H7 (cell line): ENCODE results near the gene SULT2A1. TPM values are rescaled to one million over a fixed set of nuclear protein-coding genes. Genes with fewer than 3 reads are reported as not detected.

ENCODE experiments used
- DNase-seq: peaks from one replicate; pipeline ENCODE4 v3.0.0; 2012
- H3K27me3 ChIP-seq: 2 replicates; pipeline ENCODE4 v1.6.0; 2011; ENCODE audit warnings: mild to moderate bottlenecking, low read length; ENCODE audit not compliant: control insufficient read depth, insufficient read depth
- H3K36me3 ChIP-seq: replicated peaks from 2 replicates; pipeline ENCODE4 v1.5.1; 2011; ENCODE audit warnings: low read length; ENCODE audit not compliant: control insufficient read depth, insufficient read depth
- H3K4me3 ChIP-seq: 2 replicates; pipeline ENCODE4 v1.5.1; 2011; ENCODE audit warnings: low read depth, mild to moderate bottlenecking, control low read depth, low read length, moderate library complexity; ENCODE audit not compliant: insufficient read depth
- total RNA-seq: library from RNA; depleted of rRNA; stranded (reverse); fragments of >200 nt; shearing (Covaris generic); gene quantifications from 2 replicates; pipeline ENCODE4 v1.2.3, GENCODE V29; 2014; rRNA removed

SULT2A1 gene
- total RNA-seq, 1 experiment from 2014 or later = not detected

DNA sequence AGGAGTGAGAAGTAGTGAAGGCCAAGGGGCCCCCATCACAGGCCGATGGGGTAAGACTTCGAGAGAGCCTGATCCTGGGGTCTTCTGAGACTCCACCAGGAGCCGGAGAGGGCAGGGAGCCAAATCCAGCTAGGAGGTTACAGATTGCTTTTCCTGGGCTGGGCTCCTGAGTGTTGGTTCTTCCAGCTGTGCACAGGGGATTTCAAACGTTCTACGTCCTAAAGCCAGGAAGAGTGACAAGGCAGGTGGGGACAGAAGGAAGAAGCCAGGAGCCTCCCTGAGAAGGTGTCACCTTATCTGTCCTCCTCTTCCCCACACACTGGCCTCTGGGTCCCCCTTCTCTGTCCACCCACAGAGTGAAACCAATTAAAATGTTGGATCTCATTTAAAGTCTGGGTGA, 43.2 kb downstream of the SULT2A1 start:
- Histone ChIP-seq H3K27me3 (no peaks in the 10 kb centered on the region), H3K4me3 (no peak overlapping the region), H3K36me3 (no peaks in the 10 kb centered on the region)
- DNase-seq = no peak

DNA sequence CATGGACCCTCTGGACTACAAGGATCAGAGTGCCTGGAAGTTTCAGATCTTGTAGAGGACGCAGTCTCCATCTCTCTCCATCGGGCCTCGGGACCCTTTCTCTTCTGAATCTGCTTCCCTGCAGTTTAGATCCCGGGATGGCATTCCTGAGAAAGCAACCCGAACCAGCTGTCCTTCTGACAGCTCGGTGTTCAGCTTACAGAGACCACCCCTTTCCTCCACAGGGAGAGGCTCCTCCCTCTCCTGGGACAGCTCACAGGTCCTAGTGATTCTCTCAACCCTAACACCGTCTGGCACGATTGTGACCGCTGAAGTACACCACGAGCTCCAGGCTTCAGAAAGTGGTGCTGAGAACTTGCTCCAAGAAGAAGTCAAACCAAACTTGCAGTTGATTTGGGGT, 46.2 kb downstream of the SULT2A1 start:
- no peak overlapping the region for H3K4me3 ChIP-seq
- no peaks in the 10 kb centered on the region for H3K27me3 ChIP-seq
- DNase-seq = peak; percentile 82
- no peaks in the 10 kb centered on the region for H3K36me3 ChIP-seq

DNA sequence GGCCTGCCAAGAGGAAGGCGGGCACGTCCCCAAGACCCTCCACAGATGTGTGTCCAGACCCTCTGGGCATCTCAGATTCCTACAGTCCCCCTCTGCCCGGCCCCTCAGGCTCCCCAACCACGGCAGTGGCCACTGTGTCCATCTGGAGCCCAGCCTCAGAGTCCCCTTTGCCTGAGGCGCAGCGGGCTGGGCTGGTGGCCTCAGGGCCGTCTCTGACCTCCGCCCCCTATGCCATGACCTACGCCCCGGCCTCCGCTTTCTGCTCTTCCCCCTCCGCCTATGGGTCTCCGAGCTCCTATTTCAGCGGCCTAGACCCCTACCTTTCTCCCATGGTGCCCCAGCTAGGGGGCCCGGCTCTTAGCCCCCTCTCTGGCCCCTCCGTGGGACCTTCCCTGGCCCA, 46.7 kb downstream of the SULT2A1 start:
- H3K27me3 ChIP-seq = no peaks in the 10 kb centered on the region
- DNase-seq = no peak
- no peaks in the 10 kb centered on the region for H3K36me3 ChIP-seq
- H3K4me3 ChIP-seq = no peak overlapping the region

DNA sequence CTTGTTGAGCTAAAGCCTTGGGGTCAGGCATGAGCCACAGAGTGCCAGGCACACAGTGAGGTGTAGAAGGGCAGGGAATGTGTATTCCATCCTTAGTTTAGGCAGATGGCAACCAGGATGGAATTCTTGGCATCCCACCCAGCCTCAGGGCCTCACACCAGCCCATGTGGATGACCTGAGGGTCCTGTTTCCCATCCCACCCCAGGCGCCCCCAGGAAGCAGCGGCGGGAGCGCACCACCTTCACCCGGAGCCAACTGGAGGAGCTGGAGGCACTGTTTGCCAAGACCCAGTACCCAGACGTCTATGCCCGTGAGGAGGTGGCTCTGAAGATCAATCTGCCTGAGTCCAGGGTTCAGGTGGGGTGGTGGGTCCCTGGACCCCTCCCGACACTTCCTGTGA, 50.1 kb downstream of the SULT2A1 start:
- H3K36me3 ChIP-seq = no peaks in the 10 kb centered on the region
- H3K27me3 ChIP-seq = no peaks in the 10 kb centered on the region
- no peak for DNase-seq
- no peak overlapping the region for H3K4me3 ChIP-seq

DNA sequence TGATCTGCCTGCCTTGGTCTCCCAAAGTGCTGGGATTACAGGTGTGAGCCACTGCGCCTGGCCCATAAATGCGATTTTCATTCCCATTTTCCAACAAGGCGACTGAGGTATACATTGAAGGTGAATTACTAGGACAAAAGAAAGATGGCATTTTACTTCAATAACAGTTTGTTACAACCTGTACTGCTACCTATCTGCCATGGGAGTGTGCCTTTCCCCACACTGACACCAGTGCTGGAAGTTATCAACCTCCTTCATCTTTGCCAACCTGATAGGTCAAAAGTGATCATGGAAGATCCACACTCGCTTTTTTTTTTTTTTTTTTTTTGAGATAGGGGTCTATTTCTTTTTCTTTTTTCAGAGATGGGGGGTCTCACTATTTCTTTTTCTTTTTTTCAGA, 53.4 kb downstream of the SULT2A1 start:
- DNase-seq = no peak
- no peaks in the 10 kb centered on the region for H3K36me3 ChIP-seq
- H3K4me3 ChIP-seq = no peak overlapping the region
- no peaks in the 10 kb centered on the region for H3K27me3 ChIP-seq

DNA sequence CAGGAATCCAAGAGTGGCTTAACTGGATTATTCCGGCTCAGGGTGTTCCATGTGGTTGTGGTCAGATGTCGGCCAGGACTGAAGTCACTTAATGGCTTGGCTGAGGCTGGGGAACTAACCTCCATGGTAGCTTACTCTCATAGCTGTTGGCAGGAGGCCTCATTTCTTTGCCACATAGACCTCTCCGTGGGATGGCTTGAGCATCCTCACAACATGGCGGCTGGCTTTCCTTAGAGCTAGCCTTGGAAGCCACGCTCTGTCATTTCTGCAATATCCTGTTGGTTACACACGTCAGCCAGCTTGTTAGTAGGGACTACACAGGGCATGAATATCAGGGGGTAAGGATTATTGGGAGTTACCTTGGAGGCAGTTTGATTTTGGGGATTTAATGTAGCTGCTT, 59.3 kb downstream of the SULT2A1 start:
- H3K36me3 ChIP-seq = no peaks in the 10 kb centered on the region

DNA sequence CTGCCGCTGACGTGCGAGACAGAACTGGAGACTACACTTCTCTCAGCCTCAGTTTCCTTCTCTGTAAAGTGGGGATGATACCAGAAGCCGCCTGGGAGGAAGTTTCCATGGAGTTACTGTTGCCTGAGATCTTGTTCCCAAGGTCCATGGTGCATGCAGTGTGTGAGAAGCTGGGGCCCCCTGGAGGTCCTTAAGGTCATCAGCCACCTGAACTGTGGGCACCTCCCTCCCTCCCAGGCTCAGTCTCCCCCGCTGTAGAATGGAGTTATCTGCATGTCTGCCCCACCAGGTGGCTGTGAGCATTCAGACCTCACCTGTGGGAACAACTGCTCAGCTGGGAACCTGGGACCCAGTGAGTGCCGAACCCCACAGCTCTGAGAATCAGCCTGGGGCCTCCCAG, 61.7 kb downstream of the SULT2A1 start:
- no peaks in the 10 kb centered on the region for H3K27me3 ChIP-seq
- no peaks in the 10 kb centered on the region for H3K36me3 ChIP-seq
- peak; percentile 60 for DNase-seq
- no peak overlapping the region for H3K4me3 ChIP-seq

More for the DNA sequence above, 59.3 kb downstream of the SULT2A1 start:
- Histone ChIP-seq H3K4me3 (no peak overlapping the region), H3K27me3 (no peaks in the 10 kb centered on the region)
- DNase-seq = no peak

DNA sequence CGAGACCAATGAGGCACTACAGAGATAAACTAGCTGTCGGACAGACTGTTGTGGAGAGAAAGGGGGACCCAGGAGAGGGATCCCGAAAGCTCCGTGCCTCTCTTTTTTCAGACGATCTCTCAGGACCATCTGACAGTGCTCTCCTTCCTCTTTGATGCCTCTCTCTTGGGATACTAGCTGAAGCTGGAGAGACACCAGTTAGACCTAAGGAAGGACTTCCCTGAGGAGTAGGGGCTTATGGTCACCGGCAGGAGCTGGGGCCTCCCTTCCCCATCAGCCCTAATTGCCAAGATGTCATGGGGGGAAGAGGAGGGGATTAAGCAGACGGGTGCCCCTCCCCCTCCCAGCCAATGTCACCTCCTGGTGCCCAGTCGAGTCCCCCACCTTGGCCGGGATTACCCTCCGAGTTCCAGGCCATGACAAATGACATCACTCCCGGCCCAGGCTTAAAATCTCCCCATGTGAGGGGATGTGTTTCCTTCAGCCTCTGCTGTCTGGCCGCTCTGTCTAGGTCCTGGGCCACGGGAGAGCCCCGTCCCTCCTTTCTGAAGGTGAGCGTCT, 64.6 kb downstream of the SULT2A1 start, which contains the start of gene CRX:
Gene CRX (plus strand): TSS at position 478 of the 561 bp plus-strand sequence. CDS start 12,507 bp downstream, outside the sequence.
- Histone ChIP-seq H3K27me3 (no peaks in the 10 kb centered on the region), H3K36me3 (no peaks in the 10 kb centered on the region), H3K4me3 (no peak within 1 kb of the TSS)
- DNase-seq = peak; percentile 46

Other genes with a start within 250 kb of the SULT2A1 start
- 6.2 and 7.5 TPM in 2 replicates for gene EHD2, start 172.9 kb downstream of the SULT2A1 start, total RNA-seq
- 155 and 167 TPM in 2 replicates for gene NOP53, start 140.8 kb downstream of the SULT2A1 start, total RNA-seq
- 752 and 1,115 TPM in 2 replicates for gene SELENOW, start 107.6 kb downstream of the SULT2A1 start, total RNA-seq
- not detected in 2 replicates for gene TPRX1, start 81.8 kb downstream of the SULT2A1 start, total RNA-seq
- 0.07 and 0.63 TPM in 2 replicates for gene CRX, start 64.4 kb downstream of the SULT2A1 start, total RNA-seq
- not detected in 2 replicates for gene TPRX2, start 27.1 kb downstream of the SULT2A1 start, total RNA-seq
- not detected in 2 replicates for gene BSPH1, start 105.9 kb upstream of the SULT2A1 start, total RNA-seq
- gene ELSPBP1, start 108.3 kb upstream of the SULT2A1 start, total RNA-seq = not detected in 2 replicates
- not detected in 2 replicates for gene CABP5, start 157.8 kb upstream of the SULT2A1 start, total RNA-seq
- not detected in 2 replicates for gene PLA2G4C, start 224.5 kb upstream of the SULT2A1 start, total RNA-seq